Progenitor cell of endocrine pancreas (in vitro differentiated cells): ENCODE data around the gene CSGALNACT2. TPM values are rescaled to one million over a fixed set of nuclear protein-coding genes. Genes with fewer than 3 reads are reported as not detected.

ENCODE experiments used
- DNase-seq: peaks from one replicate; pipeline ENCODE4 v3.0.0; 2021; ENCODE audit warnings: low spot score; ENCODE audit not compliant: unreplicated experiment
- H3K27ac Mint-ChIP-seq: 2 replicates; pipeline ENCODE4 v1.8.0; 2021; ENCODE audit warnings: mild to moderate bottlenecking, moderate library complexity, mixed read lengths
- H3K27me3 Mint-ChIP-seq: 2 replicates; pipeline ENCODE4 v1.8.0; 2021; ENCODE audit warnings: mixed read lengths
- H3K36me3 Mint-ChIP-seq: 2 replicates; pipeline ENCODE4 v1.8.0; 2022; ENCODE audit warnings: mixed read lengths; ENCODE audit not compliant: insufficient read depth
- H3K4me1 Mint-ChIP-seq: 2 replicates; pipeline ENCODE4 v1.8.0; 2021; ENCODE audit warnings: low read depth, mixed read lengths
- H3K4me3 Mint-ChIP-seq: 2 replicates; pipeline ENCODE4 v1.8.0; 2021; ENCODE audit warnings: low read depth, mild to moderate bottlenecking, moderate library complexity, mixed read lengths
- H3K9me3 Mint-ChIP-seq: 2 replicates; pipeline ENCODE4 v1.8.0; 2021; ENCODE audit warnings: low read depth, mixed read lengths
- total RNA-seq: library from RNA; stranded (reverse); gene quantifications from 2 replicates; pipeline ENCODE4 v1.2.1, GENCODE V29; 2021
- TF ChIP-seq, protein P1 (sequence below): fragments of 200-600 bp; sonication (generic); IDR thresholded peaks from one replicate; pipeline ENCODE4 v1.5.0; 2021; ENCODE audit warnings: antibody characterized with exemption, mild to moderate bottlenecking; ENCODE audit not compliant: unreplicated experiment

The CSGALNACT2 gene
- total RNA-seq, 1 donor from 2014 or later, result 8.9 TPM

- Mint-ChIP-seq H3K27me3 (peaks cover 8% of the 10 kb centered on the region), H3K4me1 (no peaks in the 10 kb centered on the region), H3K9me3 (no peaks in the 10 kb centered on the region), H3K4me3 (no peak overlapping the region), H3K27ac (no peak overlapping the region), H3K36me3 (no peaks in the 10 kb centered on the region)
- TF ChIP-seq, protein P1, sequence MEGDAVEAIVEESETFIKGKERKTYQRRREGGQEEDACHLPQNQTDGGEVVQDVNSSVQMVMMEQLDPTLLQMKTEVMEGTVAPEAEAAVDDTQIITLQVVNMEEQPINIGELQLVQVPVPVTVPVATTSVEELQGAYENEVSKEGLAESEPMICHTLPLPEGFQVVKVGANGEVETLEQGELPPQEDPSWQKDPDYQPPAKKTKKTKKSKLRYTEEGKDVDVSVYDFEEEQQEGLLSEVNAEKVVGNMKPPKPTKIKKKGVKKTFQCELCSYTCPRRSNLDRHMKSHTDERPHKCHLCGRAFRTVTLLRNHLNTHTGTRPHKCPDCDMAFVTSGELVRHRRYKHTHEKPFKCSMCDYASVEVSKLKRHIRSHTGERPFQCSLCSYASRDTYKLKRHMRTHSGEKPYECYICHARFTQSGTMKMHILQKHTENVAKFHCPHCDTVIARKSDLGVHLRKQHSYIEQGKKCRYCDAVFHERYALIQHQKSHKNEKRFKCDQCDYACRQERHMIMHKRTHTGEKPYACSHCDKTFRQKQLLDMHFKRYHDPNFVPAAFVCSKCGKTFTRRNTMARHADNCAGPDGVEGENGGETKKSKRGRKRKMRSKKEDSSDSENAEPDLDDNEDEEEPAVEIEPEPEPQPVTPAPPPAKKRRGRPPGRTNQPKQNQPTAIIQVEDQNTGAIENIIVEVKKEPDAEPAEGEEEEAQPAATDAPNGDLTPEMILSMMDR, result no peak
- DNase-seq, result no peak
Measured at GRCh38 chr10:43125881-43126731, 12.1 kb upstream of the CSGALNACT2 start.

DNA sequence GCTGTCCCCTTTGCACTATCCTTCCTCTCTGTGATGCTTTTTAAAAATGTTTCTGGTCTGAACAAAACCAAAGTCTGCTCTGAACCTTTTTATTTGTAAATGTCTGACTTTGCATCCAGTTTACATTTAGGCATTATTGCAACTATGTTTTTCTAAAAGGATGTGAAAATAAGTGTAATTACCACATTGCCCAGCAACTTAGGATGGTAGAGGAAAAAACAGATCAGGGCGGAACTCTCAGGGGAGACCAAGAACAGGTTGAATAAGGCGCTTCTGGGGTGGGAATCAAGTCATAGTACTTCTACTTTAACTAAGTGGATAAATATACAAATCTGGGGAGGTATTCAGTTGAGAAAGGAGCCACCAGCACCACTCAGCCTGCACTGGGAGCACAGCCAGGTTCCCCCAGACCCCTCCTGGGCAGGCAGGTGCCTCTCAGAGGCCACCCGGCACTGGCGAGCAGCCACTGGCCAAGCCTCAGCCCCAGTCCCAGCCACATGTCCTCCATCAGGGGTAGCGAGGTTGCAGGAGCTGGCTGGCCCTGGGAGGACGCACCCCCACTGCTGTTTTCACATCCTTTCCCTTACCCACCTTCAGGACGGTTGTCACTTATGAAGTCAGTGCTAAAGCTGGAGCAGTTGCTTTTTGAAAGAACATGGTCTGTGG is 11.4 kb upstream of the CSGALNACT2 start:
- Mint-ChIP-seq H3K9me3 (no peaks in the 10 kb centered on the region), H3K27me3 (peaks cover 12% of the 10 kb centered on the region), H3K27ac (no peak overlapping the region), H3K4me1 (no peaks in the 10 kb centered on the region), H3K36me3 (no peaks in the 10 kb centered on the region), H3K4me3 (no peak overlapping the region)
- DNase-seq, result no peak
- TF ChIP-seq, protein P1, result no peak

- TF ChIP-seq, protein P1, result no peak
- Mint-ChIP-seq H3K4me3 (no peak overlapping the region), H3K27me3 (peaks cover 12% of the 10 kb centered on the region), H3K36me3 (no peaks in the 10 kb centered on the region), H3K27ac (no peak overlapping the region), H3K9me3 (no peaks in the 10 kb centered on the region), H3K4me1 (no peaks in the 10 kb centered on the region)
- DNase-seq, result no peak
Measured at GRCh38 chr10:43127442-43127841, 10.8 kb upstream of the CSGALNACT2 start.

GRCh38 chr10:43128331-43128730 is 9.9 kb upstream of the CSGALNACT2 start:
- Mint-ChIP-seq H3K9me3 (no peaks in the 10 kb centered on the region), H3K4me1 (no peaks in the 10 kb centered on the region), H3K27ac (no peak overlapping the region), H3K4me3 (no peak overlapping the region), H3K27me3 (peaks cover 15% of the 10 kb centered on the region), H3K36me3 (no peaks in the 10 kb centered on the region)
- no peak for DNase-seq
- TF ChIP-seq, protein P1, result no peak

GRCh38 chr10:43128958-43129706 is 9.1 kb upstream of the CSGALNACT2 start:
- peaks cover 15% of the 10 kb centered on the region for H3K27me3 Mint-ChIP-seq
- H3K27ac Mint-ChIP-seq, result no peak overlapping the region
- TF ChIP-seq, protein P1, result no peak
- no peak overlapping the region for H3K4me3 Mint-ChIP-seq
- H3K36me3 Mint-ChIP-seq, result no peaks in the 10 kb centered on the region
- no peaks in the 10 kb centered on the region for H3K4me1 Mint-ChIP-seq
- DNase-seq, result no peak
- no peaks in the 10 kb centered on the region for H3K9me3 Mint-ChIP-seq
